ENCODE results near the gene SMURF2. TPM values are rescaled to one million over a fixed set of nuclear protein-coding genes. Genes with fewer than 3 reads are reported as not detected.

Gene SMURF2
- total and polyA plus RNA-seq, 9 of the 15 experiments (the other 6 are each of a cell fraction or from before 2014, with no cell fraction given): 3.8 to 22.0 (median 14.8) TPM

- TF ChIP-seq TEAD2 (tag; IDR thresholded peaks at IDR 0.05) (0 out of 2 replicates have a peak, but pooled peaks have one; percentile 65), FOXM1 (IDR thresholded peaks at IDR 0.05; ENCODE audit: low read depth) (no peak), FOXM1 (CRISPR knock-in tag; IDR thresholded peaks at IDR 0.05; ENCODE audit: low read depth) (no peak; the same call in 1 of the 2 replicates), TOE1 (IDR thresholded peaks at IDR 0.05; ENCODE audit: borderline replicate concordance) (no peak), TOE1 (CRISPR knock-in tag; IDR thresholded peaks at IDR 0.05; ENCODE audit: borderline replicate concordance, low read depth) (peak; percentile 96; the same call in 1 of the 2 replicates), ZNF696 (CRISPR knock-in tag; conservative IDR thresholded peaks at IDR 0.05) (no peak), ZNF766 (CRISPR knock-in tag; conservative IDR thresholded peaks at IDR 0.05) (no peak), HNRNPUL1 (IDR thresholded peaks at IDR 0.05; ENCODE audit: low read length) (no peak), RERE (CRISPR knock-in tag; IDR thresholded peaks at IDR 0.05; ENCODE audit: borderline replicate concordance) (no peak), RAD51 (IDR thresholded peaks at IDR 0.05; ENCODE audit: borderline replicate concordance, low read depth) (no peak), SOX6 (IDR thresholded peaks at IDR 0.05) (no peak), KLF1 (tag; IDR thresholded peaks at IDR 0.05) (peak; percentile 98), ZNF592 (IDR thresholded peaks at IDR 0.05) (no peak), MCM3 (IDR thresholded peaks at IDR 0.05) (no peak), HDAC3 (IDR thresholded peaks at IDR 0.05; ENCODE audit: borderline replicate concordance, partially characterized antibody) (no peak), PATZ1 (CRISPR knock-in tag; IDR thresholded peaks at IDR 0.05; ENCODE audit: borderline replicate concordance) (no peak), ETV1 (tag; conservative IDR thresholded peaks at IDR 0.05; ENCODE audit: low read depth) (no peak; the same call in 1 of the 2 replicates), DACH1 (IDR thresholded peaks at IDR 0.05; ENCODE audit: partially characterized antibody) (no peak)
Measured at GRCh38 chr17:64506201-64506575, 155.9 kb downstream of the SMURF2 start, which contains the start of gene DDX5 (continued).

All from K562 (cell line).